ENCODE measurements around the gene LOXHD1.

DNA sequence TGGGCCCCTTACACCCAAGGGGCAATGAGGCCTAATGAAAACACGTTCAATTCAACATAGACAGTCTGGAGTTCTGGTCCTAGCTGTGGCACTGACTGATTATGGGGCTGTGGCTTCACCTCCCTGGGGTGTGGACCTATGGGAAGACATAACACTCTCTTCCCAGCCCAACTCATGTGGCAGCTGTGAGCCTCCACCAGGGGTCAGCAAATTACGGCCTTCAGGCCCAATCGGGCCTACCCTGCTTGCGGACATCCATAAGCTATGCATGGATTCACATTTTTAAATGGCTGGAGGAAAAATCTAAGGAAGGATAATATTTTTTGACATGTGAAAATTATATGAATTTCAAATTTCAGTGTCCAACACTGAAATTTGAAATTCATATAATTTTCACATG is 101.3 kb downstream of the LOXHD1 start:
- TF ChIP-seq POLR2AphosphoS5 (IDR thresholded peaks at IDR 0.05) (no peak), CTCF (IDR thresholded peaks at IDR 0.05) (peak in 1 of 3 experiments; percentile 33)
